HS-27A (cell line): ENCODE data around the gene GUCY1A2.

Experiments
- DNase-seq: peaks from one replicate; pipeline ENCODE4 v3.0.0-alpha.2; 2012; ENCODE audit warnings: low read depth, missing footprints

Gene GUCY1A2

GRCh38 chr11:106632283-106632682 is 386.0 kb downstream of the GUCY1A2 start:
- DNase-seq: no peak

GRCh38 chr11:106627694-106628093 is 390.6 kb downstream of the GUCY1A2 start:
- DNase-seq: no peak

- DNase-seq: no peak
These were observed 392.7 kb downstream of the GUCY1A2 start for GRCh38 chr11:106625566-106625965.

GRCh38 chr11:106624377-106624776 is 393.9 kb downstream of the GUCY1A2 start:
- DNase-seq: no peak
